AG04450 (cell line): Measurements from ENCODE around the gene CHKA. TPM values are rescaled to one million over a fixed set of nuclear protein-coding genes. Genes with fewer than 3 reads are reported as not detected.

Source experiments
- CTCF ChIA-PET: fragments of 300-600, 350-600 bp; formaldehyde crosslinking; extraction: SDS; loops from one replicate; lab custom pipeline; 2022; ENCODE audit warnings: antibody characterized with exemption, inconsistent platforms; lab: Charles Lee
- POLR2A ChIA-PET: fragments of 350-600 bp; formaldehyde crosslinking; extraction: SDS; loops from one replicate; lab custom pipeline; 2021; ENCODE audit warnings: antibody characterized with exemption, inconsistent platforms; lab: Yijun Ruan, JAX
- DNase-seq: peaks from one replicate; pipeline ENCODE4 v3.0.0-alpha.2; 2011; ENCODE audit warnings: low read depth, low spot score
- H3K27ac ChIP-seq: one replicate; pipeline ENCODE4 v1.5.1; 2012; ENCODE audit warnings: low read depth, low read length, control low read depth
- H3K27me3 ChIP-seq: one replicate; pipeline ENCODE4 v1.6.0; 2012; ENCODE audit warnings: low read length; ENCODE audit not compliant: control insufficient read depth, insufficient read depth
- H3K4me3 ChIP-seq: 2 replicates; pipeline ENCODE4 v1.5.1; 2011; ENCODE audit warnings: mild to moderate bottlenecking, low read depth, low read length, control low read depth
- H3K9me3 ChIP-seq: 2 replicates; pipeline ENCODE4 v1.5.1; 2012; ENCODE audit warnings: low read length; ENCODE audit not compliant: control insufficient read depth, insufficient read depth
- polyA plus RNA-seq: library from polyadenylated mRNA; depleted of rRNA; stranded (reverse); fragments of >200 nt; gene quantifications from 2 replicates; pipeline ENCODE4 v1.2.3, GENCODE V29; 2011
- TF ChIP-seq, protein P1 (sequence below): IDR thresholded peaks from 2 replicates; pipeline ENCODE4 v1.5.1; 2011; ENCODE audit warnings: low read depth, low read length, control low read depth, inconsistent platforms

Gene CHKA
- polyA plus RNA-seq, 1 experiment = 12.5 TPM

DNA sequence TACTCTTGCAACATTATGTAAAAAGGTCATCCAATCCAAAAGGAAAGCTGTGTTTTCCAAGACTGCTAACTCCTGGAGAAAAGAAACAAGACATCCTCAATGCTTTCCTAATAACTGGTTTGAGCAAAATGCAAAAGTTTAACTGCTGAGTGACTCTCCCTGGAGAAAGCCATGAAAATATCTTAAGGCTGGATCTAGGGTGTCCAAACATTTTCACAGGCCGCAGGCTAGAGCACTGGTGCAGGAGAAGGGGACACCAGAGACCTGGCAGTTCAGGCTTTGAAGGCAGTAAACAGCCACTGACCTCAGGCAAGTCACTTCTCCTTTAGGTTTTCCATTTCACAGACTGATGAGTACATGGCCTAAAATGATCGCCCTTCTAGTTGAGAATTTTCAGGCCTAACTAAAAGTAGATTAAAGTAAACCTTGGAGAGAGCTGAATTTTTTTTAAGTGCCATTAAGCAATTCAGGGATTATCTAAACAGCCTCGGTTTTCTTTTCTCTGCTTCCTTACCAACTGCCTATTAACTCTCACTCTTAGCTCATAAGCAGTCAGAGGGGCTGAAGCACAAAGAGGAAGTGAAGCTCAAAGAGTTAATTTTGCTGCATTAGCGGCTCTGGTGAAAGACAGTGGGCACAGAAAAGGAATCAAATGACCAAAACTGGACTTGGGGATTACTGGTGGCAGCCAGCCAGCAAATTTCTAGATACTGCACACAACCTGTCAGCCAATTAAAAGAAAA is 2.3 kb downstream of the CHKA start:
- Histone ChIP-seq H3K27me3 (no peaks in the 10 kb centered on the region), H3K27ac (peak overlapping the region; percentile 57), H3K4me3 (no peak overlapping the region), H3K9me3 (no peaks in the 10 kb centered on the region)
- POLR2A ChIA-PET = interaction anchor here (0.6 kb wide), 1 partner anchor 28 kb away, joined by 3 read pairs; no protein-coding TSS in a partner anchor
- no peak for DNase-seq
- CTCF ChIA-PET = interaction anchor here (1.3 kb wide), 1 partner anchor 179 kb away, joined by 3 read pairs; no protein-coding TSS in a partner anchor
- TF ChIP-seq, protein P1, sequence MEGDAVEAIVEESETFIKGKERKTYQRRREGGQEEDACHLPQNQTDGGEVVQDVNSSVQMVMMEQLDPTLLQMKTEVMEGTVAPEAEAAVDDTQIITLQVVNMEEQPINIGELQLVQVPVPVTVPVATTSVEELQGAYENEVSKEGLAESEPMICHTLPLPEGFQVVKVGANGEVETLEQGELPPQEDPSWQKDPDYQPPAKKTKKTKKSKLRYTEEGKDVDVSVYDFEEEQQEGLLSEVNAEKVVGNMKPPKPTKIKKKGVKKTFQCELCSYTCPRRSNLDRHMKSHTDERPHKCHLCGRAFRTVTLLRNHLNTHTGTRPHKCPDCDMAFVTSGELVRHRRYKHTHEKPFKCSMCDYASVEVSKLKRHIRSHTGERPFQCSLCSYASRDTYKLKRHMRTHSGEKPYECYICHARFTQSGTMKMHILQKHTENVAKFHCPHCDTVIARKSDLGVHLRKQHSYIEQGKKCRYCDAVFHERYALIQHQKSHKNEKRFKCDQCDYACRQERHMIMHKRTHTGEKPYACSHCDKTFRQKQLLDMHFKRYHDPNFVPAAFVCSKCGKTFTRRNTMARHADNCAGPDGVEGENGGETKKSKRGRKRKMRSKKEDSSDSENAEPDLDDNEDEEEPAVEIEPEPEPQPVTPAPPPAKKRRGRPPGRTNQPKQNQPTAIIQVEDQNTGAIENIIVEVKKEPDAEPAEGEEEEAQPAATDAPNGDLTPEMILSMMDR = no peak

DNA sequence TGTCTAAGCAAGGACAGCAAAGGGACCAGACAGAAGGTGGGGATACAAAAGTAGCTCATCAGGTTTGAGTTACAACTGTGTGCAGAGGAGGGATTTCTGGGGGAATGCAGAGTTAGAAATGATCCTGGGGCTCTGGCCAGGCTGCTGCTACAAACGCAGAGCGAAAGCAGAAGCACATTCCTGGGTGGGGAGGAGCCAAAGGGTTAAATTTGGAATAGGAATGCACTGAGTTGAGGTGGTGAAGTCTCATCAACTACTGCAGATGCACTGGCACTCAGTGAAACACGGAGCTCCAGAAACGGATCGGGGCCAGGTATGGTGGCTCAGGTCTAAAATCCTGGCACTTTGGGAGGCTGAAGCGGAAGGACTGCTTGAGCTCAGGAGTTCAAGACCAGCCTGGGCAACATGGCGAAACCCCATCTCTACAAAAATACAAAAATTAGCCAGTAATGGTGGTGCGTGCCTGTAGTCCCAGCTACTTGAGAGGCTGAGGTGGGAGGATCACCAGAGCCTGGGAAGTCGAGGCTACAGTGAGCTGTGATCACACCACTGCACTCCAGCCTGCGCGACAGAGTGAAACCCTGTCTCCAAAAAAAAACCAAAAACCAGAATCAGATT is 3.2 kb downstream of the CHKA start:
- Histone ChIP-seq H3K4me3 (no peak overlapping the region), H3K27me3 (no peaks in the 10 kb centered on the region), H3K9me3 (no peaks in the 10 kb centered on the region), H3K27ac (no peak overlapping the region)
- CTCF ChIA-PET = interaction anchor here (1.3 kb wide), 1 partner anchor 180 kb away, joined by 3 read pairs; no protein-coding TSS in a partner anchor
- POLR2A ChIA-PET = no interaction called here
- no peak for DNase-seq
- TF ChIP-seq, protein P1 = no peak

DNA sequence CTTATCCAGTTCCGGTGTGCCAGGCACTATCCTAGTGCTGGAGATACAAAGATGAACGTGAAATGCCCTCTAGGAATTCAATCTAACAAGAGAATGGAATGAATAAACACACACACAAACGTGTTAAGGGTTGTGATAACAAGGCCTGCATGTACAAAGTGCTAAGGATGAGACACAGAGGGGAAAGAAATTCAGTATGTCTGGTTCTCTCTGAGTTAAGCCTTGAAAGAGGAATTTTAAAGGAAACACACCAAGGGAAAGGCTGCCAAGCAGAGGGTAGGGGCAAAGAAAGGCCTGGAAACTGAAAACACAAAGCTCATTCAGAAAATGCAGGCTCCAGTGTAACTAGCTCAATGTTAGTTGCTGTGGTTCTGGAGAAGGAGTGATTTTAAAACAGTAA is 4.2 kb downstream of the CHKA start:
- TF ChIP-seq, protein P1 = no peak
- POLR2A ChIA-PET = no interaction called here
- DNase-seq = no peak
- Histone ChIP-seq H3K27ac (no peak overlapping the region), H3K4me3 (no peak overlapping the region), H3K9me3 (no peaks in the 10 kb centered on the region), H3K27me3 (no peaks in the 10 kb centered on the region)
- CTCF ChIA-PET = no interaction called here

DNA sequence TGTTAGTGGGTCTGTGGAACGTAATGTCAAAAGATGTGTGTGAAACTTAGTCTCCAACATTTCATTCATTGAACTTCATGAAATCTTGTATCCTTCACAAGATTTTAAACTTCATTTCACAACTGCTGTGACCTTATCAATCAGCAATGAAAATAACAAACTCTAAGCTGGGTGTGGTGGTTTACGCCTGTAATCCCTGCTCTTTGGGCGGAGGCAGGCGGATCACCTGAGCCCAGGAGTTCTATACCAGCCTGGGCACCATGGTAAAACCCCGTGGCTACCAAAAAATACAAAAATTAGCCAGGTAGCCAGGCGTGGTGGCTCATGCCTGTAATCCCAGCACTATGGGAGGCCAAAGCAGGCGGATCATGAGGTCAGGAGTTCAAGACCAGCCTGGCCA is 5.1 kb downstream of the CHKA start:
- ChIA-PET POLR2A (no interaction called here), CTCF (no interaction called here)
- no peak overlapping the region for H3K4me3 ChIP-seq
- no peak overlapping the region for H3K27ac ChIP-seq
- DNase-seq = no peak
- TF ChIP-seq, protein P1 = no peak
- no peaks in the 10 kb centered on the region for H3K9me3 ChIP-seq
- no peaks in the 10 kb centered on the region for H3K27me3 ChIP-seq

DNA sequence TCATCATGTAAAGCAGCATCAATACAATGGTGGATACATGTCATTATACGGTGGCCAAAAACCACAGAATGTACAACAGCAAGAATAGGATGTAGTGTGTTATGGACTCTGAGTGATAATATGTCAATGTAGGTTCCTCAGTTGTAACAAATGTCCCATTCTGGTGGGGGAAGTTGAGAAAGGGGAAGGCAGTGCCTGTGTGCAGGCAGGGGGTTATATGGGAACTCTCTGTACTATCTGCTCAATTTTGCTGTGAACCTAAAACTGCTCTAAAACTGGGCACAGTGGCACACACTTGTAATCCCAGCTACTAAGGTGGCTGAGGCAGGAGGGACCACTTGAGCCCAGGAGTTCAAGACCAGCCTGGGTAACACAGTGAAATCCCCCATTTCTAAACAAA is 5.9 kb downstream of the CHKA start:
- ChIA-PET CTCF (no interaction called here), POLR2A (no interaction called here)
- DNase-seq = no peak
- no peak overlapping the region for H3K4me3 ChIP-seq
- no peak overlapping the region for H3K27ac ChIP-seq
- no peaks in the 10 kb centered on the region for H3K27me3 ChIP-seq
- no peaks in the 10 kb centered on the region for H3K9me3 ChIP-seq
- TF ChIP-seq, protein P1 = no peak
